Adrenal gland (tissue), 12 donors: ENCODE results near the gene ITPKC. TPM values are rescaled to one million over a fixed set of nuclear protein-coding genes. Genes with fewer than 3 reads are reported as not detected.
A peak's percentile ranks its signal among the peaks of the same experiment; 100 is the strongest.

ENCODE experiments used
- DNase-seq, 7 donors: peaks; one replicate each; pipeline ENCODE4 v3.0.0-alpha.2; 2019 to 2020
- H3K27ac ChIP-seq, 5 donors: fragments of 200-600 bp; sonication (generic) in 4 of 5; 1 replicate in 3 of 5; 2 replicates in 2 of 5; pipeline versions ENCODE4 v1.5.1 to v1.8.0; 2016 to 2020; ENCODE audit warnings: mild to moderate bottlenecking in 1 of 5
- H3K27me3 ChIP-seq: fragments of 200-600 bp; 2 replicates; pipeline ENCODE4 v1.8.0; 2021
- H3K36me3 ChIP-seq, 2 donors: fragments of 200-600 bp; replicated peaks in 1 of 2; 1 replicate in 1 of 2; 2 replicates in 1 of 2; pipeline versions ENCODE4 v1.5.1 to v1.8.0; 2018 to 2022
- H3K4me1 ChIP-seq, 2 donors: fragments of 200-600 bp; replicated peaks in 1 of 2; 1 replicate in 1 of 2; 2 replicates in 1 of 2; pipeline versions ENCODE4 v1.5.1 to v1.8.0; 2018 to 2021
- H3K4me3 ChIP-seq, 4 donors: fragments of 200-600 bp; sonication (generic) in 3 of 4; one replicate each; pipeline ENCODE4 v1.5.1; 2016 to 2018
- H3K9me3 ChIP-seq, 3 donors: fragments of 200-600 bp; sonication (generic) in 1 of 3; replicated peaks in 1 of 3; 1 replicate in 2 of 3; 2 replicates in 1 of 3; pipeline versions ENCODE4 v1.5.1 to v1.8.0; 2016 to 2021
- CTCF ChIP-seq, 6 experiments: fragments of 450-650 bp in 4 of 6; fragments of 200-600 bp in 2 of 6; sonication (generic) in 1 of 6; IDR thresholded peaks; 1 replicate in 5 of 6; 2 replicates in 1 of 6; pipeline versions ENCODE4 v1.5.1 to v1.8.0; 2016 to 2021; ENCODE audit warnings: antibody characterized with exemption in 6 of 6, mild to moderate bottlenecking in 2 of 6, moderate library complexity in 1 of 6
- POLR2A ChIP-seq, 2 donors: fragments of 450-650 bp; IDR thresholded peaks; one replicate each; pipeline ENCODE4 v1.6.1; 2017; ENCODE audit warnings: antibody characterized with exemption in 2 of 2, mild to moderate bottlenecking in 2 of 2, moderate library complexity in 1 of 2
- WGBS, 4 donors: extraction: QIAGEN DNeasy Blood & Tissue Kit in 2 of 4; methylation state at CpG; one replicate each; pipeline versions ENCODE4 v1.1.5 to v1.1.7; 2013 to 2017; 5-methylcytosine and 5-hydroxymethylcytosine counted together
- intact Hi-C, 2 donors: fragments of 100-400 bp; cut with DNase I; formaldehyde crosslinking; loops; one replicate each; pipeline versions ENCODE4 v1.14.1 to v1.15.0; 2022 to 2023
- polyA plus RNA-seq, 3 donors: library from polyadenylated mRNA; stranded (reverse); fragments of 200-250 nt in 2 of 3; fragments of 350-450 nt in 1 of 3; fragmentation: Illumina TruSeq in 1 of 3; extraction: RNeasy Lipid Tissue Mini Kit (QIAGEN cat#74804) in 1 of 3; gene quantifications; one replicate each; pipeline ENCODE4 v1.2.3, GENCODE V29; 2013 to 2014
- total RNA-seq, 9 donors: library from RNA; depleted of rRNA in 4 of 9; stranded (reverse); fragments of >200 nt in 4 of 9; fragments of 120-200 nt in 1 of 9; fragmentation: NEBNext Ultra II Directional in 1 of 9; extraction: Animal tissue kit (Norgen Biotek cat#: 25700) in 1 of 9; gene quantifications; one replicate each; pipeline versions ENCODE4 v1.1.0 to v1.2.4, GENCODE V29; 2013 to 2023
- donor health status: healthy with polysubstance abuse.
- donor health status: Bipolar disorder and iron deficiency.
- donor health status: DM: yes; HTN: yes; CAD: no.
- donor health status: DM: no; HTN: no; CAD: no.
- donor health status: DM: no; HTN: no; CAD: no.
- donor health status: DM: yes; HTN: yes; CAD: no.

ITPKC gene
- total and polyA plus RNA-seq, 12 donors, result 7.8 to 36.1 (median 22.5) TPM

GRCh38 chr19:40686882-40687524 lies 29.9 kb upstream of the ITPKC start:
- H3K27me3 ChIP-seq, result no peaks in the 10 kb centered on the region
- intact Hi-C loops, result no loop called here
- H3K4me3 ChIP-seq, result no peak overlapping the region
- DNase-seq, result no peak
- peaks cover 13 to 15% of the 10 kb centered on the region in 2 donors for H3K4me1 ChIP-seq
- peaks cover 0 to 15% of the 10 kb centered on the region in 2 donors for H3K36me3 ChIP-seq
- TF ChIP-seq POLR2A (IDR thresholded peaks at IDR 0.05) (no peak), CTCF (IDR thresholded peaks at IDR 0.05) (no peak)
- H3K9me3 ChIP-seq, result no peaks in the 10 kb centered on the region
- H3K27ac ChIP-seq, result peak overlapping the region in 2 of 5 donors; percentile 30 to 89
- 83 to 93% (median 90%) methylated on average over 8 to 14 of the region's 14 CpGs for WGBS, 4 donors

GRCh38 chr19:40687525-40688016 lies 29.3 kb upstream of the ITPKC start:
- 56 to 72% (median 67%) methylated on average over 7 to 12 of the region's 12 CpGs for WGBS, 4 donors
- peak in 6 of 7 donors; percentile 39 to 86 (median 58) for DNase-seq
- Histone ChIP-seq H3K4me3 (no peak overlapping the region), H3K4me1 (peaks cover 13 to 15% of the 10 kb centered on the region in 2 donors), H3K36me3 (peaks cover 0 to 12% of the 10 kb centered on the region in 2 donors), H3K27me3 (no peaks in the 10 kb centered on the region), H3K27ac (peak overlapping the region in 2 of 5 donors; percentile 30 to 89), H3K9me3 (no peaks in the 10 kb centered on the region)
- intact Hi-C loops, result no loop called here
- TF ChIP-seq CTCF (IDR thresholded peaks at IDR 0.05) (no peak), POLR2A (IDR thresholded peaks at IDR 0.05) (no peak)

GRCh38 chr19:40688309-40688708 lies 28.6 kb upstream of the ITPKC start:
- DNase-seq, result no peak
- no peaks in the 10 kb centered on the region for H3K27me3 ChIP-seq
- H3K9me3 ChIP-seq, result no peaks in the 10 kb centered on the region
- H3K36me3 ChIP-seq, result peaks cover 0 to 10% of the 10 kb centered on the region in 2 donors
- H3K4me3 ChIP-seq, result peak overlapping the region in 1 of 4 donors; percentile 67
- intact Hi-C loops, result no loop called here
- H3K4me1 ChIP-seq, result peaks cover 13 to 15% of the 10 kb centered on the region in 2 donors
- WGBS, 4 donors, result 86 to 100% (median 95%) methylated on average over 1 of the region's 1 CpG
- TF ChIP-seq CTCF (IDR thresholded peaks at IDR 0.05), result no peak
- TF ChIP-seq POLR2A (IDR thresholded peaks at IDR 0.05), result no peak
- H3K27ac ChIP-seq, result peak overlapping the region in 1 of 5 donors; percentile 89

- 62 to 75% (median 63%) methylated on average over 4 of the region's 4 CpGs for WGBS, 4 donors
- Histone ChIP-seq H3K4me3 (peak overlapping the region in 1 of 4 donors; percentile 67), H3K27ac (peak overlapping the region in 1 of 5 donors; percentile 89), H3K36me3 (peaks cover 0 to 9% of the 10 kb centered on the region in 2 donors), H3K27me3 (no peaks in the 10 kb centered on the region), H3K4me1 (peaks cover 13 to 15% of the 10 kb centered on the region in 2 donors), H3K9me3 (no peaks in the 10 kb centered on the region)
- no peak for DNase-seq
- intact Hi-C loops, result no loop called here
- no peak for TF ChIP-seq CTCF (IDR thresholded peaks at IDR 0.05)
- no peak for TF ChIP-seq POLR2A (IDR thresholded peaks at IDR 0.05)
Measured at GRCh38 chr19:40688987-40689338, 27.9 kb upstream of the ITPKC start.
